GM18868 (cell line): ENCODE results near the gene NUP54.

Source experiments
- ATAC-seq: cut with Tn5 transposase; IDR thresholded peaks from one replicate; pipeline ENCODE4 v1.9.1; 2021; ENCODE audit warnings: mild to moderate bottlenecking, moderate library complexity; ENCODE audit not compliant: unreplicated experiment

NUP54 gene

DNA sequence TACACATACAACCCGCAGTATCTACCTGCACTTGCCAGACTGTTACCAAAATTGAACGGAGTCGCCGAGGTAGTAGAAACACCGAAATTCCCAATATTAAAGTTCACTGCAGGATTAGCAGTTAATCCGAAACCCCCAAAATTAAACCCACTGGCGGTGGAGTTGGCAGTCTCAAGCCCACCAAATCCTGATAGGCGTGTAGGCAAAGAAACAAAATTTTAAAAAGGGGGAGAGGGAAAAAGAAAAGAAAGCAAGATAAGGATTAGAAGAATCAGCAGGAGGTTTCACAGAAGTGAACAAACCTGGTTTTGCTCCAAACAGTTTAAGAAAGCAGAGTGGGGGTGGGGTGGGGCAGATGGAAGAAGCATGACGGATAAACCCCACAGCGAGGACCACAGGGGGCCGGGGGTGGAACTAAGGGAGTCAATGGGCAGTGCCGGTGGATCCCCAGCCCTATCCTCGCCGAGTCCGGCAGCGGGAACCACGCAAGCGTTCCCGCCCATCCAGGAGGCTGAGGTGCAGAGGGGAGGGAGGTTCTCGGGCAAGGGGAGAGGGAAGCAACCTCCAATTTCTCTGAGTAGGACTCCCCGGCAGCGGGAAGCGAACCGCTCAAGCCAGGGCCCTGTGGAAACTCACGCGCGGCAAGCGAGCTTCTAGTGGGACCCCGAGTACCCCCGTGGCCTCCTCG is 599 bp downstream of the NUP54 start:
- ATAC-seq, result peak; percentile 31

DNA sequence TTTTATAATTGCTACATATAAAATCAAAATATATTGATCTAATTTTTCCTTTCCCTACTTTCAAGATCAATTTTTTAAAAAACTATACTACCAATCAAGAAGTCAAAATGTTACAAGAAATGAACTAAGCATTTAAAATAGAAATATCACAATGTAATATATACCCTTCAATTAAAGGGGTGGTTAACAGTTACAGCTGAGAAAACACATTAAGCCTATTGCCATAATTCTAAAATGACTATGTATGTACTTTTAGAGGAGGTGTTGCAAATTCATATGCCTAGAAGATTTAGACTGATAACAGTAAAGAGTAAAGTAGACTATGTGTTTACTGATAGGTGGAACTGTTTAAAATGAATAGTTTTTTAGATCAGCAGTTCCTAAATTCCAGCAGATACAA is 3.7 kb downstream of the NUP54 start:
- ATAC-seq, result no peak

DNA sequence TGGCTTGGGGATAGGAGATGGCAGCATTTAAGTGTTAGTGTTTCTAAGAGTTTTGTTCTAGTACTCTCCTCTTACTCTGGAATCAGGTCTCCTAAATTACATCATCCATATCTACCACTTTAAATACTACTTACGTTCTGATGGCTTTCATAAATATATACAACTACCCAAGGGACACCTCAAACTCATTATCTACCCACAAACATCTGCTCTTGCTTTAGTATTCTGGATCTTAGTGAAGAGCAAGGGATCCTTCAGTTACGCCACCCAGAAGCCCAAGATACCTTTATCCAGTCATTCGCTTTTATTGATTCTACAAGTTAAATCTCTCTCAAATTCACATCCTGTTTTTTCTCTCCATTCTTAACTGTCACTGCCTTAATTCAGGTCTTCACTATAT is 7.0 kb downstream of the NUP54 start:
- no peak for ATAC-seq

DNA sequence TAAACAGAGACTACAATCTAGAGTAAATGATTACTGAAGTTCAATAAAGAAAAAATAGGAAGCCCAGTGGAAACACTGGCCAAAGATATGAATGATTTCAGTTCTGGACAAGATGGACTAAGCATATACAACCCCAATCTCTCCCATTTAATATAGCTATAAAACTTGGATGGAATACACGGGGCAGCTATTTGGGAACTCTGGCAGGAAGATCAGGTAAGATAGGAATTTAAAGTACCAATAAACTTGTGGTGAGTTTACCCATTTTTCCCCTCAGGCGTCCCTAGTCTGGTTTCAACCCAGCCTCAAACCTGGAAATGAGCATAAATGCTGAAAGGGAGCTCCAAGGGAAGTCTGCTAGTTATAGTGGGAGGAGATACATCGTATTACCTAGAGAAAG is 20.4 kb downstream of the NUP54 start:
- no peak for ATAC-seq

DNA sequence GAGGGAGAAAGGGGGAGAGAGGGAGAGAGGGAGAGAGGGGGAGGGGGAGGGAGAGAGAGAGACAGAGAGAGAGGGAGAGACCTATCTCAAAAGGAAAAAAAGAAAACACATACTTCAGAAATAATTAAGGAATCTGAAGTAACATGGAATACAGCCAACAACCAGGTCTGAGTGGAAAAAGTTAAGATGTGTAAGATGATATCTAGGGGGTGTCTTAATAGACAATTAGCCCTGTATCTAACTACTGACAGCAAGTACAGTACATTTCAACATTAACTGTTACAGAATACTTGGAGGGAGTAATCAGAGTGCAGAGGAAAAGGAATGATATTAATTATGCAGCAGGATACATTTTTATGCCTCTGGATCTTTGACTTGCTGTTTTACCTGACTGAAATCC is 22.4 kb downstream of the NUP54 start:
- no peak for ATAC-seq

DNA sequence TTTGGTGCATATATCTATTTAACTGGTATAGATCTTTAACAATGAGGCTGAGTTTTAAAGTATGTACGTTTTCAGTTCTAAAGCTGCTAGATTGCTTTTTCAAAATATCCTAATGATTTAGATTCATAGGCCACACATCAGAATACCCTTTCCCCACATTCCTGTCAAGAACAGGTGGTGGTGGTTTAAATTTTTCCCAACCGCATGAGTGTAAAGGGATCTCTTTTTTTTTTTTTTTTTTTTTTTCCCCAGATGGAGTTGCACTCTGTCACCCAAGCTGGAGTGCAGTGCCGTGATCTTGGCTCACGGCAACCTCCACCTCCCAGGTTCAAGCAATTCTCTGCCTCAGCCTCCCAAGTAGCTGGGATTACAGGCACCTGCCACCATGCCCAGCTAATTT is 28.0 kb downstream of the NUP54 start:
- no peak for ATAC-seq

DNA sequence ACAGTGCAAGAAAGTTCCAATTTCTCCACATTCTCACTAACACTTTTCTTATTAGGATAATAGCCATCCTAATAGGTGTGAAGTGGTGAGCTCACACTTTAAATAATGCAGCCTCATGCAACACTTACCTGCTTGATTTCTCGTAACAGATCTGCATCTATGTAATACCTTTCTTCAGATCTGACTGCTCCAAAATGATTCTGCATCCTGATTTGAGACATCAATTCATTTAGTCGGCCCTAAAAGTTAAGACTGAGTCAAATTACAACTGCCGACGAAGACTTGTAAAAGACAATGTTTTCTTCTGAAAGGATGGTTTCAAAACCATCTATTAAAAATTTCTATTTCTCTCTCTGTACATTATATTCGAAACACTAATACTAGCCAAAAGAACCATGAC is 30.7 kb downstream of the NUP54 start:
- no peak for ATAC-seq

DNA sequence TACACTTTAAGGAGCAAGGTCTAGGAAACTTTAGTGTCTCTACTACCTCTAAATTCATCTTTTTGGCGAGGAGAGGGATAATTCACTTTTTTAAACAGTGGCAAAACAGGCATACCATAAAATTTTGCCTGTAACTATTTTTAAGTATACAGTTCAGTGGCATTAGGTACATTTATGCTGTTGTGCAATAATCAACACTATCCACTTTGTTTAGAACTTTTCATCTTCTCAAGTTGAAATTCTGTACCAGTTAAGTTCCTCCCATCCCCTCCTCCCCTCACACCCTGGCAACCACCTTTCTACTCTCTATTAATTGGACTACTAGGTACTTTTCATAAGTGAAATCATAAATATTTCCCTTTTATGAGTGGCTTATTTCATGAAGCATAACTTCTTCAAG is 31.4 kb downstream of the NUP54 start:
- ATAC-seq, result no peak

DNA sequence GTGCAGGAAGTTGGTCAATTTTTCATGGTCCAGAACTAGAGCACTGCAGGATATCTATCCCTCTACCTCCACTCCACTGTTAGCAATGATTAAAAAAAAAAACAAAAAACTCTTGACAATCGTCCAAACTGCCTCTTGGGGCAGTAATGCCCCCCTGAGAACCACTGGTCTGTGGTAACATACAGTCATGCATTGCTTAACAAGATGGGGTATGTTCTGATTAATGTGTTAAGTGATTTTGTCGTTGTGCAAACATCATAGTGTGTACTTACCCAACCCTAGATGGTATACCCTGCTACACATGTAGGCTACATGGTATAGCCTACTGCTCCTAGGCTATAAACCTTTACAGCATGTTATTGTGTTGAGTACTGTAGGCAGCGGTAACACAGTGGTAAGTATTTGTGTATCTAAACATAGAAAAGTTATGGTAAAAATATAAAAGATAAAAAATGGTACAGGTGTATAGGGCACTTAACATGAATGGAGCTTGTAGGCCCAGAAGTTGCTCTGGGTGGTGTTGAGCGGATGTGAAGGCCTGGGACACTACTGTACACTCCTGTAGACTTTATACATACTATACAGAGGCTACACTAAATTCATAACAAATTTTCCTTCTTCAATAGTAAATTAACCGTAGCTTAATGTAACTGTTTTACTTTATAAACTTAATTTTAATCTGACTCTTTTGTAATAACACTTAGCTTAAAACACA is 39.6 kb downstream of the NUP54 start:
- ATAC-seq, result no peak

DNA sequence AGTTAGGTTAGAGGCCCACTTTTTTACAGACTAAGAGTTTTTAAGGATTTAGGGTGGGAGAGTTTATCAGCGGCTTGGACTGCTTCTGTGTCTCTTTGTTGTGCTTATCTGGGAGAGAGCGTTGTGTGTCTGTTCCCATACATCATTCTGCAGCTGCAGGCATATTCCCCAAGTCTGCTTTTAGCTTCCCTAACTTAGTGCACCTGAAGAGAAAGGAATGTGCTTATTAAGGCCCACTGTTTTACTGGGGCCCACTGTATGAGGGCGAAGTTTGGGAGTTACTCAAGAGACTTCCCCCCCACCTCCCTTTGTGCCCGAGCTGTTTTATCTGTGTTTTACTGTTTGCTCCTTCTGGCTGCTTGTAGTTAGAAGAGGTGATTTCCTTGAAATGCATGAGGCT is 41.8 kb downstream of the NUP54 start:
- no peak for ATAC-seq

DNA sequence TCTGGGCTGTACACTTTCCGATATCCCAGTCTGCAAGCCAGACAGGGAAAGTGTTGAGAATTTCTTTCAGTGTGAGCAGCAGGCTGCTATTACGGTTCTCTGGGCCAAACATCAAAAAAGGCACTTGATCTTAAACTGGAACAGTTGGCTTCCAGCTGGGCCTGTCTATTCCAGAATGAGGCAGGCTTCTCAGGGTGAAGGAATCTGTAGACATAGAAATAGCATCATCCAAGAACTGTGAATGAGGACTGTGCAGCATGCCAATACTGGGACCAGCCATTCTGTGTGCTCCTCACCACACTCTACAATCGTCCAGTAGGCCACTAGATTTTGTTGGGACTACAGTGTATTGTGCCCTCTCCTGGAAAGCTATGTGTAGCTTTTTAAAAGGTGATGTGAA is 42.5 kb downstream of the NUP54 start:
- no peak for ATAC-seq

DNA sequence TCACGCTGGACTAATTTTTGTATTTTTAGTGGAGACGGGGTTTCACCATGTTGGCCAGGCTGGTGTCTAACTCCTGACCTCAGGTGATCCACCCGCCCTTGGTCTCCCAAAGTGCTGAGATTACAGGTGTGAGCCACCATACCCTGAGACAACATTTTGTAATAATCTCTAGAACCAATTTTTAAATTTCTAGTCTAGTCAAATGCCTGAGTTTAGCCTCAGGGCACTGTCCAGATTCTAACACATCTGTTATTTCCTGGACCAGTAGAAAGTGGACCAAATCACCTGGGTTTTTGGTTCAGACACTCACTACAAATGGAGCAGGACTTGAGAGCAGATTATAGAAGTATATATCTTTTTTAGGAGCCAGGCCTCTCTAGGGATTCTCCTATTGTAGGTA is 52.1 kb downstream of the NUP54 start:
- no peak for ATAC-seq

DNA sequence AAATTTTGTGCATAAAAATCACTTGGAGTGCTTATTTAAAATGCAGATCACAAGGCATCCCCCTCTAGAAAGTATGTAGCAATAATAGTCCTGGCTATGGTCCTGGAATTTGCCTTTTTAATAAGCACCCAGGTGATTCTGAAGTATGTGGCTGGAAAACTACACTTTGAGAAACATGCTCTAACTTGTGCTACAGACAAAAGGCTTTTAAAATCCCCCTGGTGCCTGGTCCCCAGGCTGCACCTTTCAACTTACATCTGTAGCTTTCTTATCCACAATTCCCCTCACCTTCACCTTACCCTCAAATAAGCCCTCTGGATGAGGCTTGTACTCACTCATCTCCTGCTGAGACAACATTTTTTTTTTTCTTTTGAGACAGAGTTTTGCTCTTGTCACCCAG is 52.6 kb downstream of the NUP54 start:
- no peak for ATAC-seq

DNA sequence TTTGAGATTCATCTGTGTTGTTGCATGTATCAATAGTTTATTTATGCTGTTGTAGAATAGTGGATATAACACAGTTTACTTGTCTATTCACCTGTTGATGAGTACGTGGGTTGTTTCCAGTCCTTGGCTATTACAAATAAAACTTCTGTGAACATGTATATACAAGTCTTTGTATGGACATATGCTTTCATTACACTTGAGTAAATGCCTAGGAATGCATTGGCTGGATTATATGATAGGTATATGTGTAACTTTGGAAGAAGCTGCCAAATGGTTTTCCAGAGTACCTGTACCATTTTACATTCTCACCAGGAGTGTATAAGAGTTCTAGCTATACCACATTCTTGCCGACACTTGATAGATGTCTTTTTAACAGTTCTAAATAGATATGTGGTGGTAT is 57.1 kb downstream of the NUP54 start:
- ATAC-seq, result no peak

DNA sequence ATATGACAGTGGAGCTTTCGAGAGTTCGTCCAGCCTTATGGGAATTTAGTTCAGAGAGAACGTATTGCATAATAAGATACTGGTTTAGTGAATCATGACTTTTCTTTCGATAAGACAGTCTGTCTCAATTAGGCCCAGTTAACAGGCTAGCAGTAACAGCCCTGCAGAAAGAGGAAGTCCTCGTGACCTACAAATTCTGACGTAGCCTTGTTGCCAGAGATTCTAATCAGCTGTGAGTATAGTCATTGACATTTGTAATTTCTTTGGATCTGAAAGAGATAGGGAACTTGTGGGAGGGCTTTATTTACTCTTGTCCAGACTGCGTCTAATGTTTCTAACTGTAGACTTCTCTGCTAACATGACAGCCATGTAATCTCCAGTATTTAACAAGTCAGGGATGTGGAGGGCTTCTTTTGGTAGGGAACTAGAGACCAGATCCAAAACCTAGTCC is 57.9 kb downstream of the NUP54 start:
- peak; percentile 95 for ATAC-seq

DNA sequence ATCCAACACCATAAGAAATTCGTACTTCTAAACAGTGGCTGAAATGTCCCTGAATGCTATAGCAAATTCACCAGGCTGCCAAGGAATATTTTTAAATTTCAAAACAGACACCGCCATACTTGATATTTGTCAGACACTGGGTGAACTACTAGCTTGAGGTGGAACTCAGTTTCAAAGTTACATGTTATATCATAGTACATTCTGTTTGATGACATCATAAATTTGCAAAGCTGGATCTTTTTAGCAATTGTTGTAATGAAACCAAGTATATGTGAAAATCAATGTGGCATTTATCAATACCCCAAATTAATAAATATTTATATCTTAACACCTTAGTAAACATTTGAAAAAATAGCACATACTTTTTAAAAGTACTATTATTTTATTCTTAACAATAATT is 59.5 kb downstream of the NUP54 start:
- ATAC-seq, result no peak

DNA sequence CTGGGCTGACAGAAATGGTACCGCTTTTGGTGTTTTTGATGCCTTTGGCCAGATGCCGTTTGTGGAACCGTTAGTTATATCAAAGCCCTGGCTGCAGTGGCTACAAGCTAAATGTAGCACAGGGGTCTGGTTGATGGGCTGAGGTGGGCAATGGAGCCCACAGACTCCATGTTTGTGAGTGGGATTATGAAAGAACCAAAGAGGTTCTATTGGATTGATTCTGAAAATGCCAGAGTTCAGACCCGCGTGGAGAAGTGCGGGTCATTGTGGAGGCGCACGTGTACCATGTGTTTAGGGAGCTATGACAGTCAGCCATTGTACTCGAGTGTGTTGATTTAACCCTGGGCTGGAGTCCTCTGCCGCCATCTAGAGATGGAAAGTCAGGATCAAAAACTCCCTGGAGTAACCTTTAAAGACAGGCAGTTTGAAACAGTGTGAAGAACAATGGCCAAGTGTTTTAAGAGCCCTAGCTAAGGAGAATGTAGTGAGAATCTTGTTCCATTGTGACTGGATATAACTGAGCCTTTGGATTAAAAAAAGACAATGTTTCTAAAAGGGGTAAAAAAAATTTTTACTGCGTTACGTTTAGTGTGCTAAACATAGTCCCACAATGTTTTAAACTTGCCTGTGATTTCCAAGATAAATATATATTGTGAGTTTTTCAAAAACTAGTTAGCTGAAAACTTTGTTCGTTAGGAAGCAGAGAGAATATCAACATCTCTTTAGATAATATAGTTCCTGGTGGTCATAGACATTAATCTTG is 61.0 kb downstream of the NUP54 start:
- ATAC-seq, result no peak

DNA sequence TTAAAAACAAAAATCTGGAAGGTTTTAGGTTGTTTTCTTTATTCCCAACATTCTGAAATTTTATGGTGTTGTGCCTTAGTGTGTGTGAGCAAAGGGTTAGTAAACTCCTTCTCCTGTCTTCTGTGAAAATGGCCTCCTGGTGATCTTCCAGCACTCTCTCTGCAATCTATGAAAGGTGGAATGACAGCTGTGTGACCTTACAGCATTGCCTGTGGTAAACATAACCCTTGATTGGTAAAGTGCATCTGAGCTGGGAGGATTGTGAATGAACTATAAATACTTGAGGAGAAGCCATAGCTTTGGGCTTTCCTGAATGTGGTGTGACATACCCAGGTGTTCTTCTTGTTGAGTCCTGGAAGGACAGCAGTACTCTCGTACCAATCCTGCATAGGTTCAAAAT is 63.7 kb downstream of the NUP54 start:
- ATAC-seq, result no peak

DNA sequence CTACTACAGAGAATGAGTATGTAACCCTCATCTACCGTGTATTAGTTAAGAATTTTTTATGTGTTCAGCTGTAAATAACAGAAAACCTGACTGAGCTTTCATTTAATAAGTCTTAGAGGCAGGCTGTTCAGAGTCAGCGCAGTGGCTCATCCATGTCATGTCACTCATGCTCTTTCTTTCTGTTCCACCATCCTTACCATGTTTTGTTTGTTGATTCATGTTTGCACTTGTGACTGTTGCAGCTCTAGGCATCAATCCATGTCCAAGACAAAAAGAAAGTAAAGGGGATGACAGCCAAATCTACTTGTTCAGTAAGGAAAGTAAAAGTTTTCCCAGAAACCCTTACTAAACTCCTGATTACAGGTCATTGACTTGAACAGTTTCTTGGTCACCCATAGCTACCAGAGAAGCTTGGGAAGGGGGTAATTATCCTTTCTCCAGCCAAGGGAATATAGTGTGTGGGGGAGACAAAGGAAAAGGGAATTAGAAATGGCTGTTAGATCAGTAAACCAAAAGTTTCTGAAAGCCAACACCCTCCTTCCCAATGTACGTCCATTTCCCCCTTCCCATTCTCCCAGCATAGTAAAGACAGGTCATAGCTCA is 64.7 kb downstream of the NUP54 start:
- ATAC-seq, result no peak

DNA sequence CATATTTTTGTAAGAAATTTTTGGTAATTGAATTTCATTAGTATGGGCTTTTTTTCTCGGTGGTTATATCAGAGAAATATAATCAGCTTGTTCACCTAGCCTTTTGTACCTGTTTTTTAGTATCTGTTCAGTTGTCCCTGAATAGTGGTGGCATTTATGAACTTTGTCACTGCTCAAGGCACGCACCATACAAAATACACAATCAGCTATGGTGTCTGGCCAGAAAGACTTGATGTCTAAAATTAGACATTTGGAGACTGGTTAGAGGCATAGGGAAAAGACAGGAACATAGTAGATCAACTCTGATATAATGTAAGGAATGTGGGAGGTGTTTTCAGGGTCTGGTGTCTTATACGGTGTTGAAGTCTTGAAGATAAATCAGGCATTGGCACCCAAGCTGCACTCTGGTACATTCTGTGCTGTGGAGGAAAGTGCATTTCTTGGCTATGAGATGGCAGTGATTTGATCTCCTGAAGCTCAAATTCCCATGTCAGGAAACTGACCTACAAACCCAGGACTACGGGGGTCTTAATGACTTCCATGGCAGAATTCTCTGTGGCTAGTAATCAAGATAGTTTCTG is 70.1 kb downstream of the NUP54 start:
- ATAC-seq, result no peak

DNA sequence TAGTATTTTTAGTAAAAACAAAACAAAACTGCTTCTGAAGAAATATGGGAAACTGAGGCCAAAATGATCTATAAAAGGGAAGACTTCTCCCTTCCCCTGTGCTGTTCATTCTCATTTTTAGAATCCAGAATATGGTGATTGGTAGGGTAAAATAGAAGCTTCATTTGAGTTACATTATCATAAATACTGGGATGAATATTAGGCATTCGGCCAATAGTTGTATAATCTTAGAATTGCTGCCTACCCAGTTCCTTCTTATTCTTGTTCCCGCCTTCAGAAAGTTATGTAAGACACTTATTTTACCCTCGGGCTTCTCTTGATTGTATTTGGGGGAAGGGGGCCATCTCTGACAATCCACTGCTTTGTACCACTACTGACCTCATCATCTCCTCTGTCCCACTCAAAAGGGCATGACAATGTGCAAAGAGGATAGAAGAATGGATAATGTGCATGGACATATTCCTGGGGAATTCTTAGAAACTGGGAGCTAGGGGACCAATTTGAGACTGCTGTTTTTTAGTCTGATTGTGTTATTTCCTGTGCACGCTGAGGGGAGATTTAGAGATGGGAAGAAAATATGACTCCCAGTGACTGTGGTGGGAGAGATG is 73.1 kb downstream of the NUP54 start:
- no peak for ATAC-seq
